OCI-LY1 (cell line): ENCODE results near the gene SORCS3.

ENCODE experiments used
- EZH2 ChIP-seq: fragments of 200-600 bp; sonication (generic), shearing (Covaris generic); IDR thresholded peaks from 2 replicates; pipeline ENCODE4 v1.8.0; 2017; ENCODE audit warnings: borderline replicate concordance, mixed run types, mild to moderate bottlenecking, antibody characterized with exemption, low read length, moderate library complexity, mixed read lengths
- TF ChIP-seq, protein P1 (sequence below): fragments of 200-600 bp; sonication (generic), shearing (Covaris generic); IDR thresholded peaks from 2 replicates; pipeline ENCODE4 v1.5.1; 2017; ENCODE audit warnings: mild to moderate bottlenecking, antibody characterized with exemption, low read length, moderate library complexity, mixed read lengths

DNA sequence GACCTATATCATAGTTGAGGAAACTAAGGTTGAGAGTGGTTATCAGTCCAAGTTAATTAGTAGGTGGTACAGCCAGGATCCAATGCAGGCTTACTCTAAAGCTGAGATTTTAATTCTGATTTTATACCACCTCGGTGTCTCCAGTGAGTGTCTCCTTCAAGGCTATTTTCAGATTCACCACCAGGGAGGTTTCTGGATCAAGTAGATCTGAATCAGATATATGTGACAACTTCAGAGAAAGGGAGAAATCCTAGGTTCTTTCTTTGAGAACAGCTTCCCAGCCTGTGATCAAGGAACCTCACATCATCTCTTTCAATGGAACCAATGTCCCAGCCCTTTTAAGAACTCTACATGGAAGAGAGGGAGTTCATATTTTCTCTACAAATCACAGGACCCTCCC is 429.2 kb downstream of the SORCS3 start:
- TF ChIP-seq, protein P1, sequence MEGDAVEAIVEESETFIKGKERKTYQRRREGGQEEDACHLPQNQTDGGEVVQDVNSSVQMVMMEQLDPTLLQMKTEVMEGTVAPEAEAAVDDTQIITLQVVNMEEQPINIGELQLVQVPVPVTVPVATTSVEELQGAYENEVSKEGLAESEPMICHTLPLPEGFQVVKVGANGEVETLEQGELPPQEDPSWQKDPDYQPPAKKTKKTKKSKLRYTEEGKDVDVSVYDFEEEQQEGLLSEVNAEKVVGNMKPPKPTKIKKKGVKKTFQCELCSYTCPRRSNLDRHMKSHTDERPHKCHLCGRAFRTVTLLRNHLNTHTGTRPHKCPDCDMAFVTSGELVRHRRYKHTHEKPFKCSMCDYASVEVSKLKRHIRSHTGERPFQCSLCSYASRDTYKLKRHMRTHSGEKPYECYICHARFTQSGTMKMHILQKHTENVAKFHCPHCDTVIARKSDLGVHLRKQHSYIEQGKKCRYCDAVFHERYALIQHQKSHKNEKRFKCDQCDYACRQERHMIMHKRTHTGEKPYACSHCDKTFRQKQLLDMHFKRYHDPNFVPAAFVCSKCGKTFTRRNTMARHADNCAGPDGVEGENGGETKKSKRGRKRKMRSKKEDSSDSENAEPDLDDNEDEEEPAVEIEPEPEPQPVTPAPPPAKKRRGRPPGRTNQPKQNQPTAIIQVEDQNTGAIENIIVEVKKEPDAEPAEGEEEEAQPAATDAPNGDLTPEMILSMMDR = no peak
- TF ChIP-seq EZH2 = no peak
